ENCODE results near the gene JARID2.

The JARID2 gene

GRCh38 chr6:15292721-15293302 lies 46.9 kb downstream of the JARID2 start:
- no peak for TF ChIP-seq CTCF (IDR thresholded peaks at IDR 0.05; ENCODE audit: insufficient read depth, low read length, poor library complexity, severe bottlenecking)
- TF ChIP-seq EZH2phosphoT487 (conservative IDR thresholded peaks at IDR 0.05; ENCODE audit: low read length): no peak
- H3K9me3 ChIP-seq (ENCODE audit: insufficient read depth, low read length): no peaks in the 10 kb centered on the region
- no peak overlapping the region for H2AFZ ChIP-seq (ENCODE audit: low read depth, low read length, severe bottlenecking)
- no peaks in the 10 kb centered on the region for H3K36me3 ChIP-seq (ENCODE audit: low read length)
- no peaks in the 10 kb centered on the region; the same call in 1 of the 2 replicates for H4K20me1 ChIP-seq (ENCODE audit: low read depth, low read length)
- H3K4me3 ChIP-seq (ENCODE audit: insufficient read depth, low read length, poor library complexity, severe bottlenecking): no peak overlapping the region
- no peak overlapping the region for H3K9ac ChIP-seq (ENCODE audit: low read length)
- H3K9me2 ChIP-seq (replicated peaks; ENCODE audit: insufficient read depth, low read length): no peaks in the 10 kb centered on the region
- H3K4me2 ChIP-seq (ENCODE audit: low read depth, low read length, poor library complexity, severe bottlenecking): no peak overlapping the region
- no peak overlapping the region for H3K27ac ChIP-seq (ENCODE audit: low read depth, low read length)
- H3K79me2 ChIP-seq (ENCODE audit: insufficient read depth, low read length): no peaks in the 10 kb centered on the region
- no peaks in the 10 kb centered on the region for H3K27me3 ChIP-seq (ENCODE audit: low read length)
- H3F3A ChIP-seq (ENCODE audit: insufficient read depth): no peaks in the 10 kb centered on the region

GRCh38 chr6:15293674-15294073 lies 47.8 kb downstream of the JARID2 start:
- Histone ChIP-seq H3K9ac (ENCODE audit: low read length) (no peak overlapping the region), H3K79me2 (ENCODE audit: insufficient read depth, low read length) (no peaks in the 10 kb centered on the region), H3K9me3 (ENCODE audit: insufficient read depth, low read length) (no peaks in the 10 kb centered on the region), H3K4me2 (ENCODE audit: low read depth, low read length, poor library complexity, severe bottlenecking) (no peak overlapping the region), H2AFZ (ENCODE audit: low read depth, low read length, severe bottlenecking) (no peak overlapping the region), H3K27me3 (ENCODE audit: low read length) (no peaks in the 10 kb centered on the region), H3K4me3 (ENCODE audit: insufficient read depth, low read length, poor library complexity, severe bottlenecking) (no peak overlapping the region), H3F3A (ENCODE audit: insufficient read depth) (no peaks in the 10 kb centered on the region), H4K20me1 (ENCODE audit: low read depth, low read length) (no peaks in the 10 kb centered on the region; the same call in 1 of the 2 replicates), H3K9me2 (replicated peaks; ENCODE audit: insufficient read depth, low read length) (no peaks in the 10 kb centered on the region), H3K36me3 (ENCODE audit: low read length) (no peaks in the 10 kb centered on the region), H3K27ac (ENCODE audit: low read depth, low read length) (no peak overlapping the region)
- no peak for TF ChIP-seq EZH2phosphoT487 (conservative IDR thresholded peaks at IDR 0.05; ENCODE audit: low read length)
- TF ChIP-seq CTCF (IDR thresholded peaks at IDR 0.05; ENCODE audit: insufficient read depth, low read length, poor library complexity, severe bottlenecking): no peak

GRCh38 chr6:15294504-15294903 lies 48.6 kb downstream of the JARID2 start:
- Histone ChIP-seq H3K4me3 (ENCODE audit: insufficient read depth, low read length, poor library complexity, severe bottlenecking) (no peak overlapping the region), H3K27me3 (ENCODE audit: low read length) (no peaks in the 10 kb centered on the region), H3K4me2 (ENCODE audit: low read depth, low read length, poor library complexity, severe bottlenecking) (no peak overlapping the region), H3K9me2 (replicated peaks; ENCODE audit: insufficient read depth, low read length) (no peaks in the 10 kb centered on the region), H3K9me3 (ENCODE audit: insufficient read depth, low read length) (no peaks in the 10 kb centered on the region), H3K79me2 (ENCODE audit: insufficient read depth, low read length) (no peaks in the 10 kb centered on the region), H2AFZ (ENCODE audit: low read depth, low read length, severe bottlenecking) (no peak overlapping the region), H3K9ac (ENCODE audit: low read length) (no peak overlapping the region), H3F3A (ENCODE audit: insufficient read depth) (no peaks in the 10 kb centered on the region), H4K20me1 (ENCODE audit: low read depth, low read length) (no peaks in the 10 kb centered on the region; the same call in 1 of the 2 replicates), H3K36me3 (ENCODE audit: low read length) (no peaks in the 10 kb centered on the region), H3K27ac (ENCODE audit: low read depth, low read length) (no peak overlapping the region)
- TF ChIP-seq EZH2phosphoT487 (conservative IDR thresholded peaks at IDR 0.05; ENCODE audit: low read length) (no peak), CTCF (IDR thresholded peaks at IDR 0.05; ENCODE audit: insufficient read depth, low read length, poor library complexity, severe bottlenecking) (no peak)

Measured in SU-DHL-6 (cell line).